GM18520 (cell line): ENCODE results near the gene HDDC2.

Experiments used
- ATAC-seq: cut with Tn5 transposase; IDR thresholded peaks from one replicate; pipeline ENCODE4 v1.9.1; 2021; ENCODE audit not compliant: unreplicated experiment

The HDDC2 gene, protein sequence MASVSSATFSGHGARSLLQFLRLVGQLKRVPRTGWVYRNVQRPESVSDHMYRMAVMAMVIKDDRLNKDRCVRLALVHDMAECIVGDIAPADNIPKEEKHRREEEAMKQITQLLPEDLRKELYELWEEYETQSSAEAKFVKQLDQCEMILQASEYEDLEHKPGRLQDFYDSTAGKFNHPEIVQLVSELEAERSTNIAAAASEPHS

DNA sequence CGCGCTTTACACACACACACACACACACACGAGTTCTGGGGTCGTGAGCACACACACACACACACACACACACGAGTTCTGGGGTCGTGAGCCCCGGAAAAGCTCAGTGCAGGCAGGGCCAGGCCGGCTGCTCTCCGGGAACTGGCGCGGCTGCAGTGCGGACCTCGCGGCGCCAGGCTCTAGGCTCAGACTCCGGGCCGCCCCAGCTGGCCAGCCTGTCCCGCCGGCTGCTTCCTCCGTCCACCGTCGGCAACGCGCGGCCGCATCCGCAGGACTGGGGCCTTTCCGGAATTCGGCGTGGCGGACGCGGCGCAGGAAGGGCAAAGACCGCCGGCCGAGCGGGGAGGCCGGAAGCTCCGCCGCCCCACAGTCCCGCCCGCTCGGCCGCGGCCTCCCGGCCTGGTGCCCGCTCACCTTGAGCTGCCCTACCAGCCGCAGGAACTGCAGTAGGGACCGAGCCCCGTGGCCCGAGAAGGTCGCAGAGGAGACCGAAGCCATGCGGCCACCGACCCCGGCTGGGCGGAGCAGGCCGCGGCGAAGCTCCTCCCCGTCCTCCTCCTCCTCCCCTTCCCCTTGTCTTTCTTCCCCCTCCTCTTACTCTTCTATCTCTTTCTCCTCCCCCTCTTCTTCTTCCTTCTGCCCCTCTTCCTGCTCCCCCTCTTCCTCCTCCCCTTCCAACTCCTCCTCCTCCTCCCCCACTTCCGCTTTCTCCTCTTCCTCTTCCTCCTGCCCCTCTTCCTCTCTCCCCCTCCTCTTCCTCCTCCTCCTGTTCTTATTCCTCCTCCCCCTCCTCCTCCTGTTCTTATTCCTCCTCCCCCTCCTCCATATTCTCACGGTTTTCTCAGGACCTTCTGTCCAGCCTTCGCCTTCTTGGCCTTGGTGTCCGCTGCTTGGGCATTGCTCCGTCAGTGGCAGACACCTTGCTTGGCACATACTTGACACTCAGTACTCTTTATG is at the start of gene HDDC2:
TSS of gene HDDC2 (minus strand) at position 533 of the 957 bp plus-strand sequence. CDS start at position 498, 35 bp downstream.
- peak; percentile 79 for ATAC-seq

DNA sequence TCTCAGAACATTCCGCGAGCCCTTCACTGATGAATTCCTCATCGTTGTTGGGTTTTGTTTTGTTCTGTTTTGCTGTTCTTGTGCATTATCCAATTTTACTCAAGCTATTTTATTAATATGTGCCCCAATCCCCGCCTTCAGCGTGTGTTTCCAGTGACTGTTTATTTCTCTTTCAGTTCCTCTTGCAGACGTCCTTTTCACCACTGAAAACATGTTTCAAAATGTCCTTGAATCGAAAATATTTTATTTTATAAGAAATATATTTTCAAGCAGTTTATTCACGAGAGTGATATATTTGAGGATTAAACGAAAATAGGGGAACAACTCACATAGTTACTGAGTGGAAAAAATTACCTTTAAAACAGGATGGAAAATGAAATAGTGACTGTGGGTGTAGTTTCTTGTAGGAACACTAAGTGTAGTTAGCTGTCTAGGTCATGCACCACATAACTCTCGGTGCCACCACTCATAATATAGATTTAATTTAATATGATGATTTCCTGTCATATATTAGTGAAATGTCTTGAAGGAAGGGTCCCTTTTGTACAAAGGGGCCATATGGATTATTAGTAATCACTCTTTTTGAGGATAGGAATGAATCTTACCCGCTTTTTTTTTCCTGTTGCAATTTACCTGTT is 45.3 kb upstream of the HDDC2 start:
- ATAC-seq: peak; percentile 75

DNA sequence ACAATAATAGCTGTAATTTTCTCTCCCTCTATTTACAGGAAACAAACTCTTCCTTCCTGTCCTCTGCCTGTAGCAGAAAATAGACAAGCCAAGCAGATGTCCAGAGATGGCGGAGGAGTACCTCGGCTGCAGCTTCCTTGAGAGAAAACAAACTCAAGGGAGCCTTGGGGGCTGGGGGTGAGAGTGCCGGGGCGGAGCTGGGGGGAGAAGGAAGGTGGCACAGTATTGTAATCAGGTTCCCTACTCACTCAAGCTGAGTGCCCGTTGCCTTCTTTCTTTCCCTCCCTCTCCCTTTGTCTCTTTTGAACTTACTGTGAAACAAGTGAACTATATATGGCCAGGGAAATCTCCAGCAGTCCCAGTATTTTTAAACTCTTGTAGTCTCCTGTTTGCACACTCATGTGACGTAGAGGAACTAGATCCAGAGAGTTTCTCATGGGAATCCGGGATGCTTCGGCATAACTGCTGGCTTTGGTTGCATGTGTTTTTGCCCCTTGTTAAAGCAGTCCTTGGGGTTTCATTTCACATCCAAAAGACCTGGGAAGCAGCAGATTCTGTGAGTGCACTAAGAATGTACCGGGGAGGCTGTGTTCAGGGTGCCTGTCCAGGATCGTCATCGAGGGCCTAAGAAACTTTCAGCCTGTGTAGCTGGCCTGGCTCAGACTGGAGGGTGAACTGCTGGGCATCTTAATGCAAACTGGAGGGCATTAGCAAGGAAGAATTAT is 44.6 kb upstream of the HDDC2 start:
- ATAC-seq: peak; percentile 16

DNA sequence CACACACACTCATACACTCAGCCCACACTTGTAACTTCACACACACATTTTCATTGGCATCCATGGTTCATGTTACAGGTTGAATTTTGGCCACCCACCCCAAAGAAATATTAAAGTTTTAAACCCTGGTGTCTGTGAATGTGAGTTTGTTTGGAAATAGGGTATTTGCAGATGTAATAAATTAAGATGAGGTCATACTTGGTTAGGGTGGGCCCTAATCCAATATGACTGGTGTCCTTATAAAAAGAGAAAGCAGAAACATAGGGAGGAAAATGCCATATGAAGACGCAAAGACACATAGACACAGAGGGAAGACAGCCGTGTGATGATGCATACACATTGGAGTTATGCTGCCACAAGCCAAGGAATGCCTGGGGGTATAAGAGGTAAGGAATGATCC is 39.7 kb upstream of the HDDC2 start:
- ATAC-seq: no peak

DNA sequence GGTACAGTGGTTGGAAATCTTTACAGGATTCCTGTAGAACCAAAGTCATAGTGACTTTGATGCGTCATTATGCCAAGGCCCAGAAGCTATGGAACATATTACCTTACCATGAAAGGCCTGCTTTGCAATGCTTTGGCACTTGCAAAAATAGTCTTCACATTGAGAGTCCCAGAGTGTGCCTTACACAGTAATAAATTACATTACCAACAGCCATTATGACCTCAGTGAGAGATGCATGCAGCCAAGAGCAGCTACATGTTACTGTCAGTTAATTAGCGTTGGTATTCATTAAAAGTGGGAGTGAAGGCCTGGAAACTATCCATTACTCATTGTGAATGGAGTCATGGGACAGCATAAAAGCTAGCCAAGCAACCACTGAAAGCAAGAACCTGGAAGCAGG is 39.2 kb upstream of the HDDC2 start:
- no peak for ATAC-seq

DNA sequence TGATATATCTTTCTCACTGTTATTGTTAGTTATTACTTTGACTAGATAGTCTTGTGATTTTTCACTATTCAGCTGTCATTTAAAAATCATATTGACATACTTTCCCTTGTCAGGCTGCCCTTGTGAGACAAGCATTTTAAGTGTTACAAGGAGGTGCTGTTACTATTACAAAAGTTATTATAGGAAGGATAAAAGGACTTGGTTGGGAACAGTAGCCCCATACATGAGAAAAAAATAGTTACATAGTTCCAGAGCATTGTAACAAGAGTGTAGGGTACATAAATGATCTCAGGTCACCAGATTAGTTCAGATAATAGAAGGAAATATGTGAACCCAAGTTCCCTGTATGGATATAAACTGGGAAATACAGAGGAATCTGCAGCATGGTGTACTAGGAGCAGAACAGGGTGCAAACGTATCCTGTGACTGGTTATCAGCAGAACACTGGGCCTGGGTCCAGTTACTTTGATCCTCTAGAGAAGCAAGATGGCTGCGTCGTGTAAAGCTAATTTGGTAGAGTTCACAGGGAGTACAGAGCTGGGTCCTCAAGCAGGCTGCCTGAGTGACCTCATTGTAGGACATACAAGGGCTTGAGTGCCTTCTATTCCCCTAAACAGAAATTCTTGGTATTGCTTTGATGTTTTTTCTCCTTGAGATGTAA is 38.5 kb upstream of the HDDC2 start:
- no peak for ATAC-seq

DNA sequence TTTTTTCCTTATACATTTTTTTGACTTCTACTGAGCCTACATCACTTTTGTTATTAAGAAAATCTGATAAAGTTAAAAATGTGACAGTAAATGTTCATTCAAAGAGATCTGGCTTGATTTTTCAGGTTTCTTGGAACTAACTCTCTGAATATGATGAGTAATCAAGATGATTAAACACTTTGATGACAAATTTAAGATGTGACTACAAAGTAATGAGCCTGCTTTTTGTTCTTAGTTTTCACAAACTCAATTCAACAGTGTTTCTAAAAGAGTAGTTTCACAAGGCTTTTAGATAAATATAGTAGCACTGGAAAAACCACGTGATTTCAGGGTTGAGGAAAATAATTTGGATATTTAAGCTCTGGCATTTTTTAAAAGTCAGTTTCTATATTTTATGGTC is 37.9 kb upstream of the HDDC2 start:
- ATAC-seq: no peak

DNA sequence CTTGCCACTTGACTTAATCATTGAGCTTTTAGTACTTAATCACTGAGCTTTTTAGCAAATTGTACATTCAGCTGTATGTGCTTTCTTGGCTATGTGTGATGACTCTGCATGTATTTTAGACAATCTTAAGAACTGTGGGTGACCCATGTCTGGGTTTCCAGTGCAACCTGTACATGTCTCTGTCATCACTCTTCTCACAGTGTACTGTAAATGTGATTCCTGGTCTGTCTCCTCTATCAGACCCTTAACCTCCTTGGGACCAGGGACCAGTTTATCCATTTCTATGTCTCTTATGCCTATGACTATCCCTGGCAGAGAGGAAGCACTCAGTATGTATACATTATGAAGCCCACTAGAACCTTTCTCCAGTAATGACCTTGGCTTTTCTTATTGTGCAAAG is 36.6 kb upstream of the HDDC2 start:
- ATAC-seq: no peak

DNA sequence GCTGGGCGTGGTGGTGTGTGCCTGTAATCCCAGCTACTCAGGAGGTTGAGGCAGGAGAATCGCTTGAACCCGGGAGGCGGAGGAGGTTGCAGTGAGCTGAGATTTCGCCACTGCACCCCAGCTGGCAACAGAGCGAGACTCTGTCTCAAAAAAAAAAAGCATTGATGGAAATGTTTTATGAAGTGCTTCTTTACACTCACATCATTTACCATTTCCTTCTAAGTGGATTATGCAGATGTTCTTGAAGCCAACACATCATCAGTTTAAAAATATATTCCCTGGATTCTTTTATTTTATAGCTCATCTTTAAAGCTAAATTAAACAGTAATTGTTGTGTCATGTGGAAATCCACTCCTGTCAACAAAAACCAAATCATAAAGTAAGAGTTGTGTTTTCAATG is 35.9 kb upstream of the HDDC2 start:
- ATAC-seq: no peak

DNA sequence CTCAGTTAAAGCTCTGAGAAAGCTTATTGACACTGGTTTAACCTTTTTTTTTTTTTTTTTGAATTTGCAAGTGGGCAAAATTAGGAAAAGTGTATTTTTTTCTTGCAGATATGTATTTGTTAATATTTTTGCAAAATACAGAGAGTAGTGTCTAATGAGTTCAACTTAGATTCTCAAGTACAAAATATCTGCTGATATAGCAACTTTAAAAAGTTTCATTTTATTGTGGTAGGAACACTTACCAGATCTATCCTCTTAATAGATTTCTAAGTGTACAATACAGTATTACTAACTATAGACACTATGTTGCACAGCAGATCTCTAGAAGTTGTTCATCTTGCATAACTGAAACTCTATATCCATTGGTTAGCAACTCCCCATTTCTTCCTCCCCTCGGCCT is 30.9 kb upstream of the HDDC2 start:
- no peak for ATAC-seq

DNA sequence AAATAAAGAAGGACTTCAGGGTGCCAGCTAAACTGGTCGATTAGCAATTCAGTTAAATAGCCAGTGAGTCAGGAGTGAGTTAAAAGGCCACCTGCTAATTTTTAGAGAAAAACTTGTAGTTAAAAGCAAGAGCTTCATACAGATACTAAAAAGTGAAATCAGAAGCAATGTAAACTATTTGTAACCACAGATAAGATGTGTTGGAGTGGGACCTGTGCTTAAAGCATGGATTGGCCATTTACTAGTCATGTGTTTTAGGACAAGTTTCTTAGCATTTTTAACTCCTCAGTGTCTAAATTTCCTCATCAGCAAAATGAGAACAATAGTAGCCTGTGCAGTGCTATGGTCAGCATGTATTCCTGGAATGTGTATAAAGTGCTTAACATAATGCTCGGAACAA is 23.8 kb upstream of the HDDC2 start:
- no peak for ATAC-seq

DNA sequence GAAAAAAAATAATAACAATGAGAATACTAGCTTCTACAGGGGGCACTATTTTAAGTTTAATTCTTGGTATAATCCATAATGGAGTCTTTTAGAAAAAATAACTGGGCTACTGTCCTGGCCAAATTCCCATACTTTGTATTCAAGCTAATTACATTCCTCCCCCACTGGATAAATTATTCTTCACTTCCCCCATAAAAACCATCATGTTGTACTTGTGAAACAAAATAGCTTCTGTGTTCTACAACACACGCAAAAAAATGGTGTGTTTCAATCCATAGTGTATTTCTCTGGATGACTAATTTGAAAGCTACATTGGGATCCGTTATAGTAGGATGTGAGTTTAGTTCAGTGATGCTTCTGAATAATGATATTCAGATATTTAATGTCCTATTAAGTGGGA is 21.6 kb upstream of the HDDC2 start:
- ATAC-seq: no peak

DNA sequence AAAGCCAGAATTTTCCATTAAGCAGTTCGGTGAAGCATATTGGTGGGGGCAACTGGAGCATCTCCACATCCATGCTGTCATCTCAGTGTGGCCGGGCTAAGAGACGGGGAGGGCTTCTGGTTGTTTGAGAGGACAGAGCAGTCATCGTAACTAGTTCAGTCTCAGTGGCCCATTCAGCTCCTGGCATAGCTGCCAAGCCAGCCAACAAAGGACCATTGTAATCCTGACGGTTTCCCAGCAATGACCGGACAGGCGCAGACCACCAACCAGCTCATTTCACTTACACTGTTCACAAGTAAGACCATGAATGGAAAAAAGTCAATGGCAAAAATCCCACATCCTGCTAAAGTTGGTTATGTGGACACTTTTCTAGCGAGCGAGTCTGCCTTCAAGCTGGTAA is 14.9 kb upstream of the HDDC2 start:
- ATAC-seq: no peak

DNA sequence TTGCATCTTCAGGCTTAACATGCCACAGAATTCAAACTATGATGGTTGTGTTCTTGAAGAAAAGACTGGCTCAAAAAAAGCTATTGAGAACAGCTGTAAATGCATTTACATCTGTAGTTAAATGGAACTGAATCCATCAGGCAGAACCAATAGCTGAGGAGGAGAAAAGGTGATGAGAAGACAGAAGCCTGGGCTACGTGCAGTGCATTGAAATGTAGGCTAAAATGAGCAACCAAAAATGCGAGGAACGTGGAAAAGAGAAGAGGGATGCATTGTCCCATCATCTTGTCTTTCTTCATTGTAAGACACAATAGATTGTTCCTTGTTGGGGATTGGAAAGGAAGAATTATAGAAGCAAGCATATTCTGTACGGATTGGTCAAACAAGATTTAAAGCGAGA is 13.8 kb upstream of the HDDC2 start:
- no peak for ATAC-seq

DNA sequence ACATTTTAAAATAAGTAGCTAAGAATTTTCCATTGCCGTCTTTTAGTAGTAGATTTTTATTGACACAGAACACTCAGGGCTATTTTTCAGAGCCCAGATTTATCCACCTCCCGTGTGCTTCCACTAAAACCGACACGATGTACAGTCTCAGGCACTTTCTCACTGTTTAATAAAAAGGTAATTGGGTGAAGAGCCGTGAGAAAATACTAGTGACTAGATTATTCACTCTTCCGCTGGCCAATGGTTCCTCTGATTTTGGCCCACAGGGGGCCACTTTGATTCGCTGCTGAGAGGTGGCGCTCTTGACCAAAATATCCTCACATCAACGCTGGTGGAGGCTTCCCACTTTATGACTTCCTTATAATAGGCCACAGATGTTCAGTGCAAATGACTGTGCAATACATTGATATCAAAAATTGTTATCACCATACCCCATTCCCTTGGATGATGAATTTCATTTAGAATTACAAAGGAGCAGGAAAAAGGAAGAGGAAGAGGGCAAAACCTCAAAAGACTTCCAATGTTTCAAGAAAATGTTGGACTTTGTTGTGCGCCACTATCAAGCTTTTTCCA is 12.3 kb upstream of the HDDC2 start:
- peak; percentile 54 for ATAC-seq

DNA sequence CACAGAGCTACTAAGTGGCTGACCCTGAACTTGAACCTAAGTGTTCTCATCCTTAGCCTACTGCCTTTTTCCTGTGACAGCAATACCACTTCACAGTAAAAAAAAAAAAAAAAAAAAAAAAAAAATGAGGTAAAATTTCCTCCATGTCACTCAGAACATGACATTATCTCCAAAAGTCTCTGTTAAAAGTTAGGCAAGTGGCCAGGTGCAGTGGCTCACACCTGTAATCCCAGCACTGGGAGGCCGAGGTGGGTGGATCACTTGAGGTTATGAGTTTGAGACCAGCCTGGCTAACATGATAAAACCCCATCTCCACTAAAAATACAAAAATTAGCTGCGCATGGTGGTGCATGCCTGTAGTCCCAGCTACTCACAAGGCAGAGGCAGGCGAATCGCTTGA is 11.2 kb upstream of the HDDC2 start:
- ATAC-seq: no peak

DNA sequence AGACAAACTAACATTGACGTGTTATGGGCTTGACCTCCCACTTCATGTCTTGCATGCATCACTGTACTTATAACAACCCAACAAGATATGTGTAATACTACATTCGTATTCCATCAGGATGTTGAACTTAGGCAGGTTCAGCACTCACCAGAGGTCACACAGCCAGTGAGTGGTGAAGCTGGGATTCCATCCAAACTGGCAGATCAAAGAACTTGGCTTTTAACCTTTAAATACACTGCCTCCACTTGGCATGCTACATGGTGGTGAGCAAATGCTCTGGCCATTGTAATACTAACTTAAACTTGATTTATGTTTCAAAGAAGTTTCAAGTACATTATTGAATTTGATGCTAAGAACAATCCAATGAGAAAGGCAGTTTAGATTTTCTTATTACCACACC is 10.7 kb upstream of the HDDC2 start:
- no peak for ATAC-seq

DNA sequence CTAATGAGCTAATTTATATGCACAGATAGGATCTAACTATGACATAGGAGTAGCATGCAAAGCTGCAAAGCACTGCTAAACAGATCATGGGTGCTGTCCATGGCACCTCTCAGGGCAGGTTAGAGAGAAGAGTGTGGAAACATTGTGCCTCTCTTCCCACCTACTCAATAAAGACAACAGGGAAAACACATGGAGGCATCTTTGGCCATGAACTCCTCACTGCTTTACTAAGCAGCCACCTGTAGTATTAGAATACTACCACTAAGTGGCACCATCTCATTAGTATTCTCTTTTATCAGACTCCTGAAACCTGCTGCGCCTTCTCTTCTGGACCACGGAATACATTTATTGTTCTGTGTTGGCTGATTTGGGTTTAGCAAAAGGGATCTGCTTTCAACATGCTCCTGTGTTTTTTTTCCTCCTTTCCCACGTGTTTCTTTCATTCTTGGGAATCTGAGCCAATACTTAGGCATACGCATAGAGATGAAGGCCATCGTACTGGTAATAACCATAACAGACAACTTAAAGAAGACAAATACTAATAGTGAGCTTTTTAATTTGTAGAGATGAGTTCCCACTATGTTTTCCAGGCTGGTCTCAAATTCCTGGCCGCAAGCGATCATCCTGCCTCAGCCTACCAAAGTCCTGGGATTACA is 9.4 kb upstream of the HDDC2 start:
- ATAC-seq: peak; percentile 85

DNA sequence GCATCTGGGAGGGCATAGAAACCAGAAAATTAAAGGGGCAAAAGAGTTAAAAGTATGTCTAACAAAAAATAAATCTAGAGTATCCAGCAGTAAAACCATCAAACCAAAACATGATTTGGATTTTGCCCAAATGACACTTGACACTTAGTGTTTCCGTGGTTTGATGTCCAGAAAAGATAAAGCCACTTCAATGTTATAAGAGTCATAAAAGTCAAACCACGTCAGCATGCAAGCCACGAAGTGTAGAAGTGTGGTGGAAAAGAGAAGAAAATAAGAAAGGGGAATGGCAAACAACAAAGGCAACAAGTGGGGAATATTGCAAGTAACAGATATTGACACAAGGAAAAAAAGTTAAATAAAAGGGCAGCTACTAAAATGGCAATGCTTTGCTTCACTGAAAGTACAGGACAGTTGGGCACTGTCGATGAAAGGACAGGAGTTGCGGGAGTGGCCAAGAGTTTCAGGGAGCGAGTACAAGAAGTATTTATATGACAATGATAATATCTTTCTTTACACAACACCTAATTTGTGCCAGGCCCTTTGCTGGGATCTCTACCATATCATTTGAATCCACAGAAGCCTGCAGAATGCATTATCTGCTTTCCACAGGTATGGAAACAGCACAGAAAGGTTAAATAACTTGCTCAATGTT is 6.3 kb upstream of the HDDC2 start:
- ATAC-seq: no peak
